Measurements from ENCODE around the gene FBXO41. TPM values are rescaled to one million over a fixed set of nuclear protein-coding genes. Genes with fewer than 3 reads are reported as not detected.

The FBXO41 gene
- total and polyA plus RNA-seq, 9 of the 15 experiments (the other 6 are each of a cell fraction or from before 2014, with no cell fraction given) = 0.21 to 8.2 (median 3.5) TPM

DNA sequence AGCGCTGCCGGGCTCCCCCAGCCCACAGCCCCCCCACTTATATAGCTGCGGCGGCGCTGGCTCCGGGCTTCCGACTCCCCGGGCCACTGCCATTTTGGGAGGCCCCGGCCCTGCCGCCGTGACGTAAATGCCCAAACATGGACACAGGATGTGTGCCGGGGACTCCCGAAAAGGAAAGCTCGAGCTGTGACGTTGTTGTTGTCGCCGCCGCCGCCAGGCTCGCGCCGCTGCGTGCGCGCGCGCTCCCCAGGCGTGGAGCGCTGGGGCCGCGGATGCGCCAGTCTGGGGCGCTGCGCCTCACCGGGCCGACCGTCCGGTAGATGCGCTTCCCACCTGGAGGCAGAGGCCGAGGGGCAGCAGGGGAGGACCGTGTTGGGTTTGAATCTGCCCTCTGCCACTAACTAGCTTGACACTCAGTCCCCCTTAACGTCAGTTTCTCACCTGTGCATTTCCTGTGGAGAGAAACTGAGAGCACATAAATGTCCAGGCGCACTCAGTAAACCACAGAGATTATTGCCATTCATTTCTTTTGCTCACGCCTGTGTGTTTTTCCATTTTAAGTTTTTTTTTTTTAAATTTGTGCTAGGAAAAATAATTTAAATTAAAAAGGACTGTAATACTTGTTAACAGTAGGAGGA lies 9.4 kb upstream of the FBXO41 start, which contains the start of gene EGR4 (continued):
- TF ChIP-seq, protein P1, sequence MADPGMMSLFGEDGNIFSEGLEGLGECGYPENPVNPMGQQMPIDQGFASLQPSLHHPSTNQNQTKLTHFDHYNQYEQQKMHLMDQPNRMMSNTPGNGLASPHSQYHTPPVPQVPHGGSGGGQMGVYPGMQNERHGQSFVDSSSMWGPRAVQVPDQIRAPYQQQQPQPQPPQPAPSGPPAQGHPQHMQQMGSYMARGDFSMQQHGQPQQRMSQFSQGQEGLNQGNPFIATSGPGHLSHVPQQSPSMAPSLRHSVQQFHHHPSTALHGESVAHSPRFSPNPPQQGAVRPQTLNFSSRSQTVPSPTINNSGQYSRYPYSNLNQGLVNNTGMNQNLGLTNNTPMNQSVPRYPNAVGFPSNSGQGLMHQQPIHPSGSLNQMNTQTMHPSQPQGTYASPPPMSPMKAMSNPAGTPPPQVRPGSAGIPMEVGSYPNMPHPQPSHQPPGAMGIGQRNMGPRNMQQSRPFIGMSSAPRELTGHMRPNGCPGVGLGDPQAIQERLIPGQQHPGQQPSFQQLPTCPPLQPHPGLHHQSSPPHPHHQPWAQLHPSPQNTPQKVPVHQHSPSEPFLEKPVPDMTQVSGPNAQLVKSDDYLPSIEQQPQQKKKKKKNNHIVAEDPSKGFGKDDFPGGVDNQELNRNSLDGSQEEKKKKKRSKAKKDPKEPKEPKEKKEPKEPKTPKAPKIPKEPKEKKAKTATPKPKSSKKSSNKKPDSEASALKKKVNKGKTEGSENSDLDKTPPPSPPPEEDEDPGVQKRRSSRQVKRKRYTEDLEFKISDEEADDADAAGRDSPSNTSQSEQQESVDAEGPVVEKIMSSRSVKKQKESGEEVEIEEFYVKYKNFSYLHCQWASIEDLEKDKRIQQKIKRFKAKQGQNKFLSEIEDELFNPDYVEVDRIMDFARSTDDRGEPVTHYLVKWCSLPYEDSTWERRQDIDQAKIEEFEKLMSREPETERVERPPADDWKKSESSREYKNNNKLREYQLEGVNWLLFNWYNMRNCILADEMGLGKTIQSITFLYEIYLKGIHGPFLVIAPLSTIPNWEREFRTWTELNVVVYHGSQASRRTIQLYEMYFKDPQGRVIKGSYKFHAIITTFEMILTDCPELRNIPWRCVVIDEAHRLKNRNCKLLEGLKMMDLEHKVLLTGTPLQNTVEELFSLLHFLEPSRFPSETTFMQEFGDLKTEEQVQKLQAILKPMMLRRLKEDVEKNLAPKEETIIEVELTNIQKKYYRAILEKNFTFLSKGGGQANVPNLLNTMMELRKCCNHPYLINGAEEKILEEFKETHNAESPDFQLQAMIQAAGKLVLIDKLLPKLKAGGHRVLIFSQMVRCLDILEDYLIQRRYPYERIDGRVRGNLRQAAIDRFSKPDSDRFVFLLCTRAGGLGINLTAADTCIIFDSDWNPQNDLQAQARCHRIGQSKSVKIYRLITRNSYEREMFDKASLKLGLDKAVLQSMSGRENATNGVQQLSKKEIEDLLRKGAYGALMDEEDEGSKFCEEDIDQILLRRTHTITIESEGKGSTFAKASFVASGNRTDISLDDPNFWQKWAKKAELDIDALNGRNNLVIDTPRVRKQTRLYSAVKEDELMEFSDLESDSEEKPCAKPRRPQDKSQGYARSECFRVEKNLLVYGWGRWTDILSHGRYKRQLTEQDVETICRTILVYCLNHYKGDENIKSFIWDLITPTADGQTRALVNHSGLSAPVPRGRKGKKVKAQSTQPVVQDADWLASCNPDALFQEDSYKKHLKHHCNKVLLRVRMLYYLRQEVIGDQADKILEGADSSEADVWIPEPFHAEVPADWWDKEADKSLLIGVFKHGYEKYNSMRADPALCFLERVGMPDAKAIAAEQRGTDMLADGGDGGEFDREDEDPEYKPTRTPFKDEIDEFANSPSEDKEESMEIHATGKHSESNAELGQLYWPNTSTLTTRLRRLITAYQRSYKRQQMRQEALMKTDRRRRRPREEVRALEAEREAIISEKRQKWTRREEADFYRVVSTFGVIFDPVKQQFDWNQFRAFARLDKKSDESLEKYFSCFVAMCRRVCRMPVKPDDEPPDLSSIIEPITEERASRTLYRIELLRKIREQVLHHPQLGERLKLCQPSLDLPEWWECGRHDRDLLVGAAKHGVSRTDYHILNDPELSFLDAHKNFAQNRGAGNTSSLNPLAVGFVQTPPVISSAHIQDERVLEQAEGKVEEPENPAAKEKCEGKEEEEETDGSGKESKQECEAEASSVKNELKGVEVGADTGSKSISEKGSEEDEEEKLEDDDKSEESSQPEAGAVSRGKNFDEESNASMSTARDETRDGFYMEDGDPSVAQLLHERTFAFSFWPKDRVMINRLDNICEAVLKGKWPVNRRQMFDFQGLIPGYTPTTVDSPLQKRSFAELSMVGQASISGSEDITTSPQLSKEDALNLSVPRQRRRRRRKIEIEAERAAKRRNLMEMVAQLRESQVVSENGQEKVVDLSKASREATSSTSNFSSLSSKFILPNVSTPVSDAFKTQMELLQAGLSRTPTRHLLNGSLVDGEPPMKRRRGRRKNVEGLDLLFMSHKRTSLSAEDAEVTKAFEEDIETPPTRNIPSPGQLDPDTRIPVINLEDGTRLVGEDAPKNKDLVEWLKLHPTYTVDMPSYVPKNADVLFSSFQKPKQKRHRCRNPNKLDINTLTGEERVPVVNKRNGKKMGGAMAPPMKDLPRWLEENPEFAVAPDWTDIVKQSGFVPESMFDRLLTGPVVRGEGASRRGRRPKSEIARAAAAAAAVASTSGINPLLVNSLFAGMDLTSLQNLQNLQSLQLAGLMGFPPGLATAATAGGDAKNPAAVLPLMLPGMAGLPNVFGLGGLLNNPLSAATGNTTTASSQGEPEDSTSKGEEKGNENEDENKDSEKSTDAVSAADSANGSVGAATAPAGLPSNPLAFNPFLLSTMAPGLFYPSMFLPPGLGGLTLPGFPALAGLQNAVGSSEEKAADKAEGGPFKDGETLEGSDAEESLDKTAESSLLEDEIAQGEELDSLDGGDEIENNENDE (IDR thresholded peaks at IDR 0.05; ENCODE audit: low read depth, low read length) = no peak
